Gastrocnemius medialis (tissue), 4 donors: ENCODE data around the gene SLC11A2. TPM values are rescaled to one million over a fixed set of nuclear protein-coding genes. Genes with fewer than 3 reads are reported as not detected.

ENCODE experiments used
- ATAC-seq, 2 donors: fragments of 150-250 bp; one replicate each; pipeline ENCODE4 v1.9.1; 2016
- DNase-seq, 2 donors: peaks; one replicate each; pipeline ENCODE4 v3.0.0-alpha.2; 2019
- H3K27ac ChIP-seq, 4 donors: fragments of 200-600 bp; sonication (generic); 1 replicate in 1 of 4; 2 replicates in 3 of 4; pipeline ENCODE4 v1.5.1; 2016 to 2018; ENCODE audit warnings: mild to moderate bottlenecking in 2 of 4, moderate library complexity in 1 of 4
- H3K27me3 ChIP-seq, 3 donors: fragments of 200-600 bp; sonication (generic) in 2 of 3; 1 replicate in 1 of 3; 2 replicates in 2 of 3; pipeline versions ENCODE4 v1.5.1 to v1.6.0; 2016 to 2019; ENCODE audit warnings: mild to moderate bottlenecking in 1 of 3, moderate library complexity in 1 of 3
- H3K36me3 ChIP-seq, 2 donors: fragments of 200-600 bp; sonication (generic) in 1 of 2; one replicate each; pipeline ENCODE4 v1.5.1; 2017 to 2018
- H3K4me1 ChIP-seq, 2 donors: fragments of 200-600 bp; sonication (generic) in 1 of 2; one replicate each; pipeline ENCODE4 v1.5.1; 2016 to 2017; ENCODE audit warnings: mild to moderate bottlenecking in 2 of 2
- H3K4me3 ChIP-seq, 4 donors: fragments of 200-600 bp; sonication (generic) in 3 of 4; 1 replicate in 1 of 4; 2 replicates in 3 of 4; pipeline ENCODE4 v1.5.1; 2016 to 2019; ENCODE audit warnings: mild to moderate bottlenecking in 2 of 4
- H3K9me3 ChIP-seq, 3 donors: fragments of 200-600 bp; sonication (generic) in 2 of 3; 1 replicate in 1 of 3; 2 replicates in 2 of 3; pipeline ENCODE4 v1.5.1; 2016 to 2019
- CTCF ChIP-seq, 5 experiments: fragments of 450-650 bp in 3 of 5; fragments of 200-600 bp in 2 of 5; sonication (generic) in 2 of 5; IDR thresholded peaks in 4 of 5; conservative IDR thresholded peaks in 1 of 5; 1 replicate in 4 of 5; 2 replicates in 1 of 5; pipeline ENCODE4 v1.5.1; 2016 to 2019; ENCODE audit warnings: antibody characterized with exemption in 5 of 5, mild to moderate bottlenecking in 3 of 5, moderate library complexity in 3 of 5
- POLR2A ChIP-seq, 2 donors: fragments of 450-650 bp; IDR thresholded peaks; one replicate each; pipeline ENCODE4 v1.6.1; 2017; ENCODE audit warnings: antibody characterized with exemption in 2 of 2, mild to moderate bottlenecking in 2 of 2, moderate library complexity in 2 of 2
- in situ Hi-C, 4 donors: fragments of 200-750 bp; cut with MboI; loops; one replicate each; pipeline versions ENCODE4 v1.15.0 to v1.8.0; 2017; ENCODE audit warnings: low sequenced_read_pairs in 4 of 4
- intact Hi-C: fragments of 100-400 bp; cut with DNase I; formaldehyde crosslinking; loops from one replicate; pipeline ENCODE4 v1.15.1; 2023; ENCODE audit warnings: low total_unique reads
- total RNA-seq, 4 donors: library from RNA; depleted of rRNA; stranded (reverse); fragments of >200 nt; gene quantifications; one replicate each; pipeline versions ENCODE4 v1.1.0 to v1.2.3, GENCODE V29; 2016

Gene SLC11A2
- total RNA-seq, 4 donors from 2014 or later, result 24.0 to 65.4 (median 47.0) TPM

- Histone ChIP-seq H3K27ac (peak overlapping the region; percentile 80 to 91 (median 87)), H3K4me3 (no peak overlapping the region), H3K27me3 (no peaks in the 10 kb centered on the region), H3K36me3 (peaks cover 0 to 25% of the 10 kb centered on the region in 2 donors), H3K4me1 (peaks cover 36 to 67% of the 10 kb centered on the region in 2 donors), H3K9me3 (no peaks in the 10 kb centered on the region)
- ATAC-seq (no peak), DNase-seq (no peak)
- intact Hi-C loops, result loop anchor here (1.0 to 10.0 kb wide), 4 partner anchors 40 to 480 kb away; partner anchors contain the start of gene DIP2B
- in situ Hi-C loops, result loop anchor here (5.0 to 10.0 kb wide), 4 partner anchors 57 to 217 kb away; a partner anchor contains a TSS
- TF ChIP-seq POLR2A (IDR thresholded peaks at IDR 0.05), result no peak
- TF ChIP-seq CTCF (IDR thresholded peaks at IDR 0.05 in 4 of 5, conservative IDR thresholded peaks at IDR 0.05 in 1 of 5), result no peak
Observed at GRCh38 chr12:50984586-50985298, 41.4 kb downstream of the SLC11A2 start.

GRCh38 chr12:50981319-50982239 is 44.6 kb downstream of the SLC11A2 start:
- intact Hi-C loops (loop anchor here (10.0 kb wide), 1 partner anchor 477 kb away; the partner anchor contains the start of gene DIP2B), in situ Hi-C loops (loop anchor here in 2 of 4 donors (5.0 to 10.0 kb wide), 2 partner anchors 54 to 157 kb away; a partner anchor contains a TSS)
- H3K27me3 ChIP-seq, result no peaks in the 10 kb centered on the region
- no peaks in the 10 kb centered on the region for H3K9me3 ChIP-seq
- DNase-seq, result peak in 1 of 2 donors; percentile 34
- H3K4me3 ChIP-seq, result no peak overlapping the region
- peak; percentile 69 to 81 for ATAC-seq
- H3K27ac ChIP-seq, result peak overlapping the region; percentile 62 to 91 (median 79)
- TF ChIP-seq CTCF (IDR thresholded peaks at IDR 0.05 in 4 of 5, conservative IDR thresholded peaks at IDR 0.05 in 1 of 5) (no peak), POLR2A (IDR thresholded peaks at IDR 0.05) (no peak)
- peaks cover 0 to 8% of the 10 kb centered on the region in 2 donors for H3K36me3 ChIP-seq
- peaks cover 33 to 59% of the 10 kb centered on the region in 2 donors for H3K4me1 ChIP-seq

- in situ Hi-C loops, result loop anchor here in 2 of 4 donors (5.0 to 10.0 kb wide), 2 partner anchors 53 to 156 kb away; a partner anchor contains a TSS
- TF ChIP-seq POLR2A (IDR thresholded peaks at IDR 0.05) (no peak), CTCF (IDR thresholded peaks at IDR 0.05 in 4 of 5, conservative IDR thresholded peaks at IDR 0.05 in 1 of 5) (no peak)
- no peak for ATAC-seq
Observed at GRCh38 chr12:50980545-50980944, 45.6 kb downstream of the SLC11A2 start.

GRCh38 chr12:50979369-50980052 is 46.7 kb downstream of the SLC11A2 start:
- intact Hi-C loops, result loop anchor here (10.0 kb wide), 1 partner anchor 475 kb away; the partner anchor contains the start of gene DIP2B

More at GRCh38 chr12:50980545-50980944, 45.6 kb downstream of the SLC11A2 start:
- DNase-seq, result no peak
- intact Hi-C loops, result loop anchor here (10.0 kb wide), 1 partner anchor 476 kb away; the partner anchor contains the start of gene DIP2B
- Histone ChIP-seq H3K27ac (peak overlapping the region in 2 of 4 donors; percentile 70 to 91), H3K36me3 (peaks cover 0 to 8% of the 10 kb centered on the region in 2 donors), H3K27me3 (no peaks in the 10 kb centered on the region), H3K9me3 (no peaks in the 10 kb centered on the region), H3K4me1 (peaks cover 23 to 49% of the 10 kb centered on the region in 2 donors), H3K4me3 (no peak overlapping the region)

More at GRCh38 chr12:50979369-50980052, 46.7 kb downstream of the SLC11A2 start:
- DNase-seq, result no peak
- in situ Hi-C loops, result loop anchor here in 2 of 4 donors (5.0 to 10.0 kb wide), 2 partner anchors 52 to 155 kb away; a partner anchor contains a TSS
- peak overlapping the region in 2 of 4 donors; percentile 7 to 91 for H3K27ac ChIP-seq
- no peaks in the 10 kb centered on the region for H3K9me3 ChIP-seq
- ATAC-seq, result no peak
- TF ChIP-seq POLR2A (IDR thresholded peaks at IDR 0.05), result no peak
- no peak for TF ChIP-seq CTCF (IDR thresholded peaks at IDR 0.05 in 4 of 5, conservative IDR thresholded peaks at IDR 0.05 in 1 of 5)
- H3K4me1 ChIP-seq, result peaks cover 14 to 39% of the 10 kb centered on the region in 2 donors
- no peak overlapping the region for H3K4me3 ChIP-seq
- H3K27me3 ChIP-seq, result no peaks in the 10 kb centered on the region
- H3K36me3 ChIP-seq, result peaks cover 0 to 8% of the 10 kb centered on the region in 2 donors
